Mucosa of rectum (tissue), 2 donors: ENCODE data around the gene SLC15A1.

Experiments used
- H3K27ac ChIP-seq, 2 donors: one replicate each; pipeline ENCODE4 v1.7.0; 2013; ENCODE audit warnings: inconsistent platforms in 2 of 2, low read depth in 2 of 2, low read length in 2 of 2
- H3K27me3 ChIP-seq, 2 donors: one replicate each; pipeline ENCODE4 v1.7.0; 2013; ENCODE audit warnings: low read length in 2 of 2; ENCODE audit not compliant: control insufficient read depth in 2 of 2, insufficient read depth in 2 of 2
- H3K36me3 ChIP-seq, 2 donors: one replicate each; pipeline ENCODE4 v1.7.0; 2013; ENCODE audit warnings: low read length in 2 of 2; ENCODE audit not compliant: control insufficient read depth in 2 of 2, insufficient read depth in 2 of 2
- H3K4me1 ChIP-seq, 2 donors: one replicate each; pipeline ENCODE4 v1.7.0; 2013; ENCODE audit warnings: low read length in 2 of 2, mild to moderate bottlenecking in 1 of 2; ENCODE audit not compliant: control insufficient read depth in 2 of 2, insufficient read depth in 2 of 2
- H3K4me3 ChIP-seq, 2 donors: one replicate each; pipeline ENCODE4 v1.7.0; 2013; ENCODE audit warnings: low read length in 2 of 2
- H3K9ac ChIP-seq, 2 donors: one replicate each; pipeline ENCODE4 v1.7.0; 2013; ENCODE audit warnings: low read length in 2 of 2, low read depth in 1 of 2, mild to moderate bottlenecking in 1 of 2
- H3K9me3 ChIP-seq, 2 donors: one replicate each; pipeline ENCODE4 v1.7.0; 2013; ENCODE audit warnings: low read length in 2 of 2; ENCODE audit not compliant: control insufficient read depth in 2 of 2
- donor health status: healthy.
- donor health status: Normal muscosa, but diverticular disease.

The SLC15A1 gene

GRCh38 chr13:98792785-98793495 lies 40.5 kb upstream of the SLC15A1 start:
- Histone ChIP-seq H3K4me3 (no peak overlapping the region), H3K9ac (no peak overlapping the region), H3K9me3 (no peaks in the 10 kb centered on the region), H3K27ac (peak overlapping the region in 1 of 2 donors; percentile 16), H3K36me3 (peaks cover 10 to 24% of the 10 kb centered on the region in 2 donors), H3K4me1 (peaks cover 0 to 2% of the 10 kb centered on the region in 2 donors), H3K27me3 (no peaks in the 10 kb centered on the region)

GRCh38 chr13:98792321-98792720 lies 39.8 kb upstream of the SLC15A1 start:
- no peaks in the 10 kb centered on the region for H3K9me3 ChIP-seq
- no peak overlapping the region for H3K4me3 ChIP-seq
- H3K27ac ChIP-seq = peak overlapping the region in 1 of 2 donors; percentile 16
- no peaks in the 10 kb centered on the region for H3K27me3 ChIP-seq
- H3K36me3 ChIP-seq = peaks cover 9 to 19% of the 10 kb centered on the region in 2 donors
- H3K9ac ChIP-seq = no peak overlapping the region
- H3K4me1 ChIP-seq = peaks cover 0 to 2% of the 10 kb centered on the region in 2 donors

- no peak overlapping the region for H3K27ac ChIP-seq
Measured at GRCh38 chr13:98791611-98792010, 39.1 kb upstream of the SLC15A1 start.

GRCh38 chr13:98787996-98788395 lies 35.5 kb upstream of the SLC15A1 start:
- no peak overlapping the region for H3K27ac ChIP-seq
- H3K9me3 ChIP-seq = no peaks in the 10 kb centered on the region
- H3K27me3 ChIP-seq = no peaks in the 10 kb centered on the region
- H3K36me3 ChIP-seq = no peaks in the 10 kb centered on the region
- peaks cover 2 to 6% of the 10 kb centered on the region in 2 donors for H3K4me1 ChIP-seq
- no peak overlapping the region for H3K9ac ChIP-seq
- no peak overlapping the region for H3K4me3 ChIP-seq

More at GRCh38 chr13:98791611-98792010, 39.1 kb upstream of the SLC15A1 start:
- Histone ChIP-seq H3K27me3 (no peaks in the 10 kb centered on the region), H3K36me3 (peaks cover 9 to 12% of the 10 kb centered on the region in 2 donors), H3K4me1 (peaks cover 0 to 2% of the 10 kb centered on the region in 2 donors), H3K9ac (no peak overlapping the region), H3K9me3 (no peaks in the 10 kb centered on the region), H3K4me3 (no peak overlapping the region)

GRCh38 chr13:98787173-98787572 lies 34.7 kb upstream of the SLC15A1 start:
- H3K9ac ChIP-seq = no peak overlapping the region
- no peaks in the 10 kb centered on the region for H3K27me3 ChIP-seq
- H3K4me1 ChIP-seq = peaks cover under 1 to 6% of the 10 kb centered on the region in 2 donors
- H3K36me3 ChIP-seq = no peaks in the 10 kb centered on the region
- no peaks in the 10 kb centered on the region for H3K9me3 ChIP-seq
- H3K27ac ChIP-seq = no peak overlapping the region
- no peak overlapping the region for H3K4me3 ChIP-seq

GRCh38 chr13:98786023-98786422 lies 33.6 kb upstream of the SLC15A1 start:
- no peak overlapping the region for H3K4me3 ChIP-seq
- no peak overlapping the region for H3K9ac ChIP-seq
- H3K36me3 ChIP-seq = no peaks in the 10 kb centered on the region
- no peaks in the 10 kb centered on the region for H3K9me3 ChIP-seq
- H3K27me3 ChIP-seq = no peaks in the 10 kb centered on the region
- peaks cover 0 to 6% of the 10 kb centered on the region in 2 donors for H3K4me1 ChIP-seq
- no peak overlapping the region for H3K27ac ChIP-seq

GRCh38 chr13:98785405-98785804 lies 32.9 kb upstream of the SLC15A1 start:
- Histone ChIP-seq H3K27ac (no peak overlapping the region), H3K27me3 (no peaks in the 10 kb centered on the region), H3K36me3 (no peaks in the 10 kb centered on the region), H3K9me3 (no peaks in the 10 kb centered on the region), H3K4me3 (no peak overlapping the region), H3K9ac (no peak overlapping the region), H3K4me1 (peaks cover 0 to 6% of the 10 kb centered on the region in 2 donors)

GRCh38 chr13:98784666-98785065 lies 32.2 kb upstream of the SLC15A1 start:
- Histone ChIP-seq H3K36me3 (no peaks in the 10 kb centered on the region), H3K4me1 (peaks cover 0 to 6% of the 10 kb centered on the region in 2 donors), H3K27me3 (no peaks in the 10 kb centered on the region), H3K4me3 (no peak overlapping the region), H3K9ac (no peak overlapping the region), H3K27ac (peak overlapping the region in 1 of 2 donors; percentile 45), H3K9me3 (no peaks in the 10 kb centered on the region)

GRCh38 chr13:98783856-98784478 lies 31.5 kb upstream of the SLC15A1 start:
- Histone ChIP-seq H3K4me1 (peaks cover 0 to 6% of the 10 kb centered on the region in 2 donors), H3K36me3 (no peaks in the 10 kb centered on the region), H3K27me3 (no peaks in the 10 kb centered on the region), H3K9ac (no peak overlapping the region), H3K4me3 (no peak overlapping the region), H3K27ac (peak overlapping the region in 1 of 2 donors; percentile 45), H3K9me3 (no peaks in the 10 kb centered on the region)

GRCh38 chr13:98782654-98783053 lies 30.2 kb upstream of the SLC15A1 start:
- Histone ChIP-seq H3K27ac (no peak overlapping the region), H3K27me3 (no peaks in the 10 kb centered on the region), H3K4me1 (peaks cover 0 to 6% of the 10 kb centered on the region in 2 donors), H3K36me3 (no peaks in the 10 kb centered on the region), H3K9ac (no peak overlapping the region), H3K9me3 (no peaks in the 10 kb centered on the region), H3K4me3 (no peak overlapping the region)
